ENCODE measurements around the gene ARHGAP29.
A peak's percentile ranks its signal among the peaks of the same experiment; 100 is the strongest.

The ARHGAP29 gene

GRCh38 chr1:94235189-94236012 is 2.0 kb downstream of the ARHGAP29 start:
- peak; percentile 25 for DNase-seq

GRCh38 chr1:94234615-94235014 is 2.8 kb downstream of the ARHGAP29 start:
- DNase-seq, result no peak

DNA sequence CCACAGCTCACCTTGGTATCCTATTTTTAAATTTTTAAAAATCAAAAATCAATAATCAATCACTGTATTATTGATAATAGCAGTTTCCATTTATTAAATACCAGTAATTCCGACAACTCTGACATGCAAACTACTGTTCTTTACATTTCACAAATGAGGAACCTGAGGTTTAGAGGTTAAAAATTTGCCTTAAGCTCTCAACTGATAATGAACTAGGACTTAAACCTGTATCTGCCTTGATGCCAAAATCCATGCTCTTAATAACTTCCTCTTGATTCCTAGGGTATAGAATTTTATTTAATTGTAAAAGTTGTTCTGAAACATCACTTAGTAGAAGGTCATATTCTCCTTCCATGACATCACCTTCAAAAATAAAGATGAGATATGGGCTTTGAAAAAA is 5.6 kb downstream of the ARHGAP29 start:
- no peak for DNase-seq

DNA sequence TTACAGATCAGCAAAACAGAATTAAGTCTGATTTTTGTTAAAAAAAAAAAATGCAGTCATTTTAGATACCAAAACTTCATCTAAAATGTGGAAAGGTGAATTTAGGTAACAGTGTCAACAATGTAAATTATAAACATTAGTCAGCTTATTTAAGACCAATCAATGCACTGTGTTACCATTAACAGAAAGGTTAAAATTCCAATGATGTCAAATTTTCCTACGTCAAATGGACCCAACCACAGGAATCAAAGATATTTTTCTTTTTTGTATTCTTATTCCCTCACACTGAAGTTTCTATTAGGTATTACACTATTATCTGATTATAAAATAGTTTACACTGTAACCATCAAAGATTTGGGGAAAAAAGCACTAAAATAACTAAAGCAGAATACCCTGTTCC is 6.5 kb downstream of the ARHGAP29 start:
- DNase-seq, result no peak

- no peak for DNase-seq
These were observed 8.6 kb downstream of the ARHGAP29 start for GRCh38 chr1:94228640-94229375.

- DNase-seq, result no peak
These were observed 9.8 kb downstream of the ARHGAP29 start for GRCh38 chr1:94227624-94228023.

GRCh38 chr1:94225845-94226244 is 11.5 kb downstream of the ARHGAP29 start:
- no peak for DNase-seq

GRCh38 chr1:94218332-94218731 is 19.1 kb downstream of the ARHGAP29 start:
- no peak for DNase-seq

- no peak for DNase-seq
These were observed 21.4 kb downstream of the ARHGAP29 start for GRCh38 chr1:94215955-94216354.

GRCh38 chr1:94209982-94210381 is 27.4 kb downstream of the ARHGAP29 start:
- no peak for DNase-seq

GRCh38 chr1:94209425-94209824 is 28.0 kb downstream of the ARHGAP29 start:
- no peak for DNase-seq

DNA sequence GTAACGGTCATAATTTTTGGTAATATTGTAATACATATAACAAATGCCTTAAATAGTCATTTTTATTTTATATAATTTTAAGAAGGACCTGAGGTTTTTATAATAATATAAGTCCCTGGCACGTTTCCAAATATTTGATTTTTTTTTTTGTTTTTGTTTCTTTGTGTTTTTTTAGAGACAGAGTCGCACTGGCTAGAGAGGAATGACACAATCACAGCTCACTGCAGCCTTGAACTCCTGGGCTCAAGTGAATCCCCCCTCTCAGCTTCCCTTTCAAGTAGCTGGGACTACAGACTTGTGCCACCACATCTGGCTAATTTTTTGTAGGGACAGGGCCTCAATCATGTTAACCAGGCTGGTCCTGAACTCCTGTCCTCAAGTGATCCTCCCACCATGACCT is 29.7 kb downstream of the ARHGAP29 start:
- no peak for DNase-seq

DNA sequence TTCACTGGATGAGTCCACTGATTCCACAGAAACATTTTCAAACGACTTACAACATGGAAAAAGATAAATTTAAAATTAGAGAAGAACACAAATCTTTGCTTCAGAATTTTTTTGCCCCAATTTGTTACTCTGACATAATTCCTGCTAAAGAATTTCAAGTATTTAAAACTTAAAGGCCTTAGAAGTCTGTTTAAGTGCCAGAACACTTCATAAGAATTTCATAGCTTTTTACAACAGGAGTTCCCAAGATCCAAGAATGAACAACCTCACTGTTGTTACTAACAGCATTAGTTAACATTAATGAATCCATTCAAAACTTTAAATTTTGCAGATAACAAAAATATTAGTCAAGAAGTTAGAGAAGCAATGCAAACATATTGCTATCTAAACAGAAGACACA is 31.7 kb downstream of the ARHGAP29 start:
- DNase-seq, result no peak

DNA sequence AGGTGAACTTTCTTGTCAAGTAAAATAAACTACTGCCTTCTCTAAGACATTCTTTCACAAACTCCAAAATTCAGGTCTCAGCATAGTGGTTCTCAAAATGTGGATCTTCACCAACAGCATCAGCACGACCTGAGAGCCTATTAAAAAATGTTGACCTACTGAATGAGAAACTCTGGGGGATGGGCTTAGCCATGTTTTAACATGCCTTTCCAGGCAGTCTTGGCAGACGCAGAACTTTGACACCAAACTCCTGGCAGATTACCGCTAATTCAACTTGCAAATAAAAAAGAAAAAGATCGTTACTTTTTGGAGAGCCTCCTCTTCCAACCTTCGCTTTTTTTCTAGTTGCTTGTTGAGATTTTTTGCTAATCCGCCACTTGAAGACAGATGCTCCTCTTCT is 35.1 kb downstream of the ARHGAP29 start:
- no peak for DNase-seq

GRCh38 chr1:94199398-94199797 is 38.0 kb downstream of the ARHGAP29 start:
- DNase-seq, result no peak

GRCh38 chr1:94194079-94194865 is 43.1 kb downstream of the ARHGAP29 start:
- no peak for DNase-seq

DNA sequence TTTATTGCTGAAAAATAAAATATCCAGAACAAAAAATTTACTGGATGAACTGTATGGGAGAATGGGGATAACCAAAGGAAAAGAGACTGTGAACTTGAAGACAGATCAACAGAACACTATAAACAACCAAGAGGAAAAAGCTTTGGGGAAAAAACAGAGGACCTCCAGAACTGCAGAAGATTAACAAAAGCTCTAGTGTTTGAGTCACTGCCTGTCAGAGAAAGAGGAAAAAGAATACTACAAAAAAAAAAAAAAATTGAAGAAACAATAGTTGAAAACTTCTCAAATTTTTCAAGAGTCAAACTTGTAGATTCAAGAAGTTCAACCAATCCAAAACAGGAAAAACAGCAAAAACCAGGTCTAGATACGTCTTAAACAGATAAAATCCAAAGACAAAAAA is 44.3 kb downstream of the ARHGAP29 start:
- DNase-seq, result no peak

GRCh38 chr1:94191216-94191615 is 46.2 kb downstream of the ARHGAP29 start:
- no peak for DNase-seq

DNA sequence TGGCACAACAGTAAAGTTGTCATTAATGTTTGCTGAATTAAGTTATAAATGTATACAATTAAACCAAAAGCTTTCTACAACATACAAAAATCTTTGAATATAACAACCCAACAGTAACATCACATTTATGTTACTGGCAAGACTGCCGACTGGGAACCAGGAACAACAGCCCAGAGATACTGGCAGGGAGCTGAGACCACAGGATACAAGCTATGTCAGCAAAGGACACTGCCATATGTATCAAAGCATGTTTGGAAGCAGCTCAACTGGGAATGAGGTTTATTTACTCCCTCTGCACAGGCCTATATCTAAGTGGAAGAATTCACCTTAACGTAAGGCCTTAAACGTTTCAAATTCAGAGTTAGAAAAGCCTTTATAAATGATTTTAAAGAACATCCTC is 50.4 kb downstream of the ARHGAP29 start:
- no peak for DNase-seq

DNA sequence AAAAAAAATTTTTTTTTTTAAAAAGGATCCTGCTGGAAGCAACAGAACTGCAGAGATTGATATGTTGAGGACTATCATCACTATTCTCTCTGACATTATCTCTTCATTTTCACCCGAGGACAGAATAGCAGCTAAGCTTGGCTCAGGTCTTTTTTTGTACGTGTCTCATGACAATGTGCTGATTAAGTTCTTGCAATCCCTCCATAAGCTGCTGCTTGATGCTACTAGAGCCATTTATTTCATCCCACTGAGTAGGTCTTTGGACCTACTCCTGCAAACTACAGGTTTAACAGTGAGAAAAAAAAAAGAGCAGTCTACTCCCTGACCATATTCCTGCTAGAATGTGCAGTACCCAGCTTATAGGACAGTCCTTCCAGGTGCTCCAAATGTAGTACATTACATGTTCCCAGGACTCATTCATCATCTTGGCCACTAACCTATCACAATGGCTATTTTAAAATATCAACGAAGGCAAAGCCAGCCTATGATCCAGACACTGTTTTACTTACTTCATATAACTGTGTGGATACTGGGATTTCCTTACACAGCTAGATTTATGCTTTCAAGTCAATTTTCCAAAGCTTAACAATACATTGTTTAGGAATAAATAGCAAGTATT is 54.1 kb downstream of the ARHGAP29 start:
- no peak for DNase-seq

DNA sequence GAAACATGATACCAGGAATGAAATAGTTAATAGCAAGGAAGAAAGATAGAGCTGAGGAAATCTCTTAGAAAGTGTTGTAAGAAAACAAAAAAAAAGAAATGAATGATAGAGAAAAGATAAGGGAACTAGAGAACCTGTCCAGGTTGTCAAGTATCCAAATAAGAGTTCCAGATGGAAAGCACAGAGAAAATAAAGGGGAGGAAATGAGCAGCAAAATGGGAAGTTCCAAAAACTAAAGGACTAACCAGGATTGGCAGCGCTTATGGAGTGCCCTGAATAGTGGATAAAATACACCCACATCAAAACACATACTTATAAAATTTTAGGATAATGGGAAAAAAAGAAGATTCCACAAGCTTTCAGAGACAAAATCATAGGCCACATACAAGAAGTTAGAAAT is 55.2 kb downstream of the ARHGAP29 start:
- no peak for DNase-seq

DNA sequence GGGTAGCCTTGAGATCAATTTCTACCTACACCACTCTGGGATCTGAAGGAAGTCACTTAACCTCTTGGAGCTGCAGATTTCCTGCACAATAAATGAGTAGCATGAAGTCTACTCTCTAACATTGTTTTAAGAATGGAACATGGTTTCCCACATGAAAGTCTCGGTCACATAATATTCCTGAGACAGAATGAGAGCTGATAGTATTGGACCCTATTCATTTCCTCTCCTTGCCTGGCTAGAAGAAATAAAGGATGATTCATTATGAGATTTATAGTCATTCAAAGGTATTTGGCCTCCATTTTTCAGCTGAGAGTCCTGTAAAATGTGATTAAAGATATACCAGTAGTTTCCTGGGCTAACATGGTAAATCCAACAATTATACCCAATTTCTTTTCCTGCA is 56.7 kb downstream of the ARHGAP29 start:
- no peak for DNase-seq

GRCh38 chr1:94178901-94179300 is 58.5 kb downstream of the ARHGAP29 start:
- no peak for DNase-seq
